ENCODE results near the gene SASH1. TPM values are rescaled to one million over a fixed set of nuclear protein-coding genes. Genes with fewer than 3 reads are reported as not detected.

The SASH1 gene
- total and polyA plus RNA-seq, 2 donors (not counting 1 experiment from before 2014, with no cell fraction given), result 38.6 to 44.6 TPM

- Histone ChIP-seq H3K9me3 (ENCODE audit: control insufficient read depth, insufficient read depth, low read depth, low read length) (no peaks in the 10 kb centered on the region), H2AFZ (ENCODE audit: low read length) (peak overlapping the region; percentile 39), H3K36me3 (ENCODE audit: control insufficient read depth, insufficient read depth, low read length) (peaks cover 17% of the 10 kb centered on the region), H3K4me1 (ENCODE audit: control insufficient read depth, extremely low read depth, insufficient read depth, low read length) (peaks cover 3% of the 10 kb centered on the region), H4K20me1 (ENCODE audit: control insufficient read depth, extremely low read depth, insufficient read depth, low read length) (no peaks in the 10 kb centered on the region), H3K4me2 (ENCODE audit: extremely low read depth, insufficient read depth, low read length) (peak overlapping the region; percentile 59), H3K79me2 (ENCODE audit: control insufficient read depth, insufficient read depth, low read length) (no peaks in the 10 kb centered on the region), H3K27me3 (ENCODE audit: control insufficient read depth, insufficient read depth, low read length) (no peaks in the 10 kb centered on the region), H3K4me3 (replicated peaks in 1 of 4; ENCODE audit: control extremely low read depth in 1 of 4, insufficient read depth in 1 of 4, low read depth in 3 of 4, low read length in 4 of 4) (peak overlapping the region in 1 of 4 experiments; percentile 32), H3K9ac (ENCODE audit: insufficient read depth, low read length) (peak overlapping the region; percentile 16), H3K27ac (ENCODE audit: insufficient read depth, low read length) (peak overlapping the region; percentile 76)
- peak; percentile 59 to 80 for DNase-seq (ENCODE audit: low read depth in 2 of 2)
- TF ChIP-seq CTCF (conservative IDR thresholded peaks at IDR 0.05 in 1 of 2, IDR thresholded peaks at IDR 0.05 in 1 of 2; ENCODE audit: low read depth in 1 of 2, low read length in 2 of 2), result no peak
Measured at GRCh38 chr6:148538261-148539190, 195.9 kb downstream of the SASH1 start.

- H4K20me1 ChIP-seq (ENCODE audit: control insufficient read depth, extremely low read depth, insufficient read depth, low read length), result no peaks in the 10 kb centered on the region
Measured at GRCh38 chr6:148543540-148543939, 200.9 kb downstream of the SASH1 start.

GRCh38 chr6:148544421-148544820 is 201.8 kb downstream of the SASH1 start:
- Histone ChIP-seq H3K36me3 (ENCODE audit: control insufficient read depth, insufficient read depth, low read length) (peaks cover 18% of the 10 kb centered on the region), H3K9ac (ENCODE audit: insufficient read depth, low read length) (no peak overlapping the region), H3K9me3 (ENCODE audit: control insufficient read depth, insufficient read depth, low read depth, low read length) (no peaks in the 10 kb centered on the region), H3K4me1 (ENCODE audit: control insufficient read depth, extremely low read depth, insufficient read depth, low read length) (no peaks in the 10 kb centered on the region), H3K4me2 (ENCODE audit: extremely low read depth, insufficient read depth, low read length) (no peak overlapping the region), H3K27me3 (ENCODE audit: control insufficient read depth, insufficient read depth, low read length) (no peaks in the 10 kb centered on the region), H2AFZ (ENCODE audit: low read length) (no peak overlapping the region), H3K4me3 (replicated peaks in 1 of 4; ENCODE audit: control extremely low read depth in 1 of 4, insufficient read depth in 1 of 4, low read depth in 3 of 4, low read length in 4 of 4) (no peak overlapping the region), H4K20me1 (ENCODE audit: control insufficient read depth, extremely low read depth, insufficient read depth, low read length) (no peaks in the 10 kb centered on the region), H3K27ac (ENCODE audit: insufficient read depth, low read length) (no peak overlapping the region), H3K79me2 (ENCODE audit: control insufficient read depth, insufficient read depth, low read length) (no peaks in the 10 kb centered on the region)
- TF ChIP-seq CTCF (conservative IDR thresholded peaks at IDR 0.05 in 1 of 2, IDR thresholded peaks at IDR 0.05 in 1 of 2; ENCODE audit: low read depth in 1 of 2, low read length in 2 of 2) (no peak), EZH2 (IDR thresholded peaks at IDR 0.05; ENCODE audit: low read length, missing control alignments) (no peak)
- DNase-seq (ENCODE audit: low read depth in 2 of 2), result no peak

More at GRCh38 chr6:148543540-148543939, 200.9 kb downstream of the SASH1 start:
- peaks cover 16% of the 10 kb centered on the region for H3K36me3 ChIP-seq (ENCODE audit: control insufficient read depth, insufficient read depth, low read length)
- H3K9ac ChIP-seq (ENCODE audit: insufficient read depth, low read length), result no peak overlapping the region
- no peak for TF ChIP-seq CTCF (conservative IDR thresholded peaks at IDR 0.05 in 1 of 2, IDR thresholded peaks at IDR 0.05 in 1 of 2; ENCODE audit: low read depth in 1 of 2, low read length in 2 of 2)
- TF ChIP-seq EZH2 (IDR thresholded peaks at IDR 0.05; ENCODE audit: low read length, missing control alignments), result no peak
- no peaks in the 10 kb centered on the region for H3K4me1 ChIP-seq (ENCODE audit: control insufficient read depth, extremely low read depth, insufficient read depth, low read length)
- H3K27ac ChIP-seq (ENCODE audit: insufficient read depth, low read length), result no peak overlapping the region
- no peaks in the 10 kb centered on the region for H3K27me3 ChIP-seq (ENCODE audit: control insufficient read depth, insufficient read depth, low read length)
- no peak overlapping the region for H3K4me2 ChIP-seq (ENCODE audit: extremely low read depth, insufficient read depth, low read length)
- no peak for DNase-seq (ENCODE audit: low read depth in 2 of 2)
- H3K79me2 ChIP-seq (ENCODE audit: control insufficient read depth, insufficient read depth, low read length), result no peaks in the 10 kb centered on the region
- H2AFZ ChIP-seq (ENCODE audit: low read length), result no peak overlapping the region
- H3K9me3 ChIP-seq (ENCODE audit: control insufficient read depth, insufficient read depth, low read depth, low read length), result no peaks in the 10 kb centered on the region
- no peak overlapping the region for H3K4me3 ChIP-seq (replicated peaks in 1 of 4; ENCODE audit: control extremely low read depth in 1 of 4, insufficient read depth in 1 of 4, low read depth in 3 of 4, low read length in 4 of 4)
